Epithelial cell of esophagus (primary cell): ENCODE measurements around the gene ARAP2.

Experiments
- DNase-seq: peaks from one replicate; pipeline ENCODE4 v3.0.0; 2010; ENCODE audit warnings: low read depth
- H3K4me3 ChIP-seq: 2 replicates; pipeline ENCODE4 v1.5.1; 2011; ENCODE audit warnings: mild to moderate bottlenecking, low read length, control low read depth
- CTCF ChIP-seq: IDR thresholded peaks from 2 replicates; pipeline ENCODE4 v1.5.1; 2011; ENCODE audit warnings: low read depth, mild to moderate bottlenecking, low read length, control low read depth, inconsistent platforms; ENCODE audit not compliant: insufficient read depth; ENCODE audit errors: missing control alignments

The ARAP2 gene

GRCh38 chr4:36220776-36221175 lies 23.5 kb downstream of the ARAP2 start:
- DNase-seq, result no peak

GRCh38 chr4:36218121-36218520 lies 26.2 kb downstream of the ARAP2 start:
- DNase-seq, result no peak
- TF ChIP-seq CTCF, result no peak
- no peak overlapping the region for H3K4me3 ChIP-seq

More at GRCh38 chr4:36220776-36221175, 23.5 kb downstream of the ARAP2 start:
- H3K4me3 ChIP-seq, result no peak overlapping the region
- TF ChIP-seq CTCF, result no peak

GRCh38 chr4:36215627-36216026 lies 28.7 kb downstream of the ARAP2 start:
- DNase-seq, result no peak
- no peak for TF ChIP-seq CTCF
- H3K4me3 ChIP-seq, result no peak overlapping the region

- DNase-seq, result no peak
- no peak overlapping the region for H3K4me3 ChIP-seq
- no peak for TF ChIP-seq CTCF
Measured at GRCh38 chr4:36214735-36215485, 29.4 kb downstream of the ARAP2 start.

- no peak overlapping the region for H3K4me3 ChIP-seq
- no peak for TF ChIP-seq CTCF
- DNase-seq, result no peak
Measured at GRCh38 chr4:36213977-36214376, 30.3 kb downstream of the ARAP2 start.

- TF ChIP-seq CTCF, result no peak
- H3K4me3 ChIP-seq, result no peak overlapping the region
- DNase-seq, result no peak
Measured at GRCh38 chr4:36211084-36211483, 33.2 kb downstream of the ARAP2 start.
